A549 treated with DMSO at 1 μM for 4 hours (cell line): ENCODE measurements around the gene NEK6. TPM values are rescaled to one million over a fixed set of nuclear protein-coding genes. Genes with fewer than 3 reads are reported as not detected.

ENCODE experiments used
- total RNA-seq: library from RNA; stranded (reverse); fragments of 200-300 nt; extraction: Qiagen RNA extraction; gene quantifications from 5 replicates; pipeline ENCODE4 v1.2.3, GENCODE V29; 2022; ENCODE audit warnings: low read depth

Gene NEK6
- 63.5 to 76.4 TPM (median 70.6 TPM) in 5 replicates for total RNA-seq

DNA sequence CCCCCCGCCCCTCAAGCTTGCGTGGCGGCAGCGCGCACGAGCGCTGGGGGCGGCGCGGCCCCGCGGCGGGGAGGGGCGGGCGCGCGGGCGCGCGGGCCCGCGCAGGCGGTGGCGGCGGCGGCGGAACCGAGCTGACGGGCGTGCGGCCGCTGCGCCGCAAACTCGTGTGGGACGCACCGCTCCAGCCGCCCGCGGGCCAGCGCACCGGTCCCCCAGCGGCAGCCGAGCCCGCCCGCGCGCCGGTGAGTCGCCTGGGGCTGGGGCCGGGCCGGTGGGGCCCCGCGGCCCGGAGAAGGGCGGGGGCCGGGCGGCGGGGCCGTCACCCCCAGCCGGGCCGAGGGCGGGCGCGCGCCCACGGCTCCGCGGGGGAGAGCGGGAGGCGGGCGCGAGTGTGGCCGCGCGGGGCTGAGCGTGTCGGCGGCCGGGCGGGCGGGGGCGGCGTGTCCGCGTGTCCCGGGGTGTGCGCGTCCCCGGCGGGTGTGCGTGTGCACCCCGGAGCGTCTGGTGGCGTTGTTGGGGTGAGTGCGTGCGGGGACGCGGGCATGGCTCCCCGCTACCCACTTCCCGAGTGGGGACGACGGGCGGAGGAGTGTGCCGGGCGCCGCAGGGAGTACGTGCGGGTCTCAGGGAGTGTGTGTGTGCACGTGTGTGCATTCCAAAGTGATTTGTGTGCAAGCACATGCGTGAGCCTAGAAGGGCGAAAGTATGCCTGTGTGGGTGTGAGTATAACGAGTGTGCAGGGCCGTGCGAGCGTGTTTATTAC, at the start of gene NEK6:
NEK6 (plus strand) TSS at position 106 of the 763 bp plus-strand sequence. CDS start 44,016 bp downstream, outside the sequence.

Other genes starting within 250 kb of the NEK6 start
- 4.4 to 7.1 TPM (median 4.9 TPM) in 5 replicates for gene LHX2, start 246.2 kb upstream of the NEK6 start, total RNA-seq
- 308 to 376 TPM (median 328 TPM) in 5 replicates for gene PSMB7, start 157.5 kb downstream of the NEK6 start, total RNA-seq
- not detected in 5 replicates for gene ADGRD2, start 192.5 kb downstream of the NEK6 start, total RNA-seq
- gene NR5A1, start 249.4 kb downstream of the NEK6 start, total RNA-seq, result 0.05 to 0.10 TPM (median 0.07 TPM) in 5 replicates